ENCODE results near the gene BHLHA9.

- TF ChIP-seq POLR2AphosphoS5 (IDR thresholded peaks at IDR 0.05) (no peak), CTCF (IDR thresholded peaks at IDR 0.05) (no peak)
Measured at GRCh38 chr17:1299552-1300370, 29.5 kb downstream of the BHLHA9 start.
